HG02938 (cell line): ENCODE results near the gene SCML1.
A peak's percentile ranks its signal among the peaks of the same experiment; 100 is the strongest.

Experiments used
- ATAC-seq: cut with Tn5 transposase; IDR thresholded peaks from one replicate; pipeline ENCODE4 v1.9.1; 2021; ENCODE audit warnings: mild to moderate bottlenecking, moderate library complexity; ENCODE audit not compliant: unreplicated experiment

The SCML1 gene, protein sequence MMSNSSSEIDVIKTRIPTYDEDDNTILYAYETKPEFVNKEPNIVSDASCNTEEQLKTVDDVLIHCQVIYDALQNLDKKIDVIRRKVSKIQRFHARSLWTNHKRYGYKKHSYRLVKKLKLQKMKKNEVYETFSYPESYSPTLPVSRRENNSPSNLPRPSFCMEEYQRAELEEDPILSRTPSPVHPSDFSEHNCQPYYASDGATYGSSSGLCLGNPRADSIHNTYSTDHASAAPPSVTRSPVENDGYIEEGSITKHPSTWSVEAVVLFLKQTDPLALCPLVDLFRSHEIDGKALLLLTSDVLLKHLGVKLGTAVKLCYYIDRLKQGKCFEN

DNA sequence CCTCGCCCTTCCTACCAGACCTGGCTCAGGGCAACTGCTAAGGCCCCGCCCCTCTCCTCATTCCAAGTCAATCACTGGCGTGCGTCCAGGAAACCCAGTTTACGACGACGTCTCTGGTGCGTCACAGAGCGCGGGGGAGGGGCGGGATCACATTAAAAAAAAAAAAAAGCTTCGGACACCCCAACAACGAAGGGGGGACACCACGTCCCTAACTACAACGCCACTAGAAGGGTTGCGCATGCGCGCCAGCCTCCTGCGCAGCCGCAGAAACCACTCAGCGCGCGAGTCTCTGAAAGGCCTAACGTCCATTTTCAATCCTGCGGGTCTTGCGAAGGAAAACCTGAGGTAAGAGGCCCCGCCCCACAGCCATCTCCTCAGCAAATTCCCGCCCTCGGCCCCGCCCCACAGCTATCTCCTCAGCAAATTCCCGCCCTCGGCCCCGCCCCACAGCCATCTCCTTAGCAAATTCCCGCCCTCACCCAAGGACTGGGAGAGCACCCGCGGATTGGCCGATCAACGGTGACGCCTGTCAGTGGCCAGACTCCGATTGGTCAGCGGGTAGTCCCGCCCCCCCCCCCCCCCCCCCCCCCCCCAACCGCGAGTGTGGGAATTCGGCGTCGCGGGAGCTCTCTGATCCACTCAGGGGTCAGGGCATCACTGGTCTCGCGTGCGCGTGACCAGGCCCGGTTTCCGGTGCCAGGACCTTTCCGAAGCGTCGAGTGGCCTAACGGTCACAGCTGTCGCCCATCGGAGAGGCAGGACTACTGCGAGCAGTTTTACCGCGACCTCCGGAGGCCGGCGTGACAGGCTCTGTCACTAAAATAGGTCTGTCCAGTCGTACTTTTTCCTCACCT lies at the start of gene SCML1:
TSS of gene SCML1 (plus strand) at position 638 of the 854 bp plus-strand sequence. CDS start 6,694 bp downstream, outside the sequence.
- ATAC-seq: peak; percentile 64

DNA sequence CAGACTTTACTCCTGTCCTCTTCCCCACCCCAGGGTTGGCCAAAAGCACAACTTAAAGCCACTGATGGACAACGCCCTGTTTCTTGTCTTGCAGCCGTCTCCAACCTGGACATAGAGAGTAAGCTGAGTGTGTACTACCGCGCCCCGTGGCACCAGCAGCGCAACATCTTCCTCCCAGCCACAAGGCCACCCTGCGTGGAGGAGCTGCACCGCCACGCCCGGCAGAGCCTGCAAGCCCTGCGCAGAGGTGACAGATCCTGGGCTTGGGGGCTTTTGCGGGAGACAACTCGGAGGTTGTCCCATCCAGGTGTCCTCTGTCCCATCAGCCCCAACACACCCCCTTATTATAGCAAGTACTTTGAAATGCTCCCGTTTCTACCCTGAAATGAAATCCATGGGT lies 49.6 kb upstream of the SCML1 start:
- no peak for ATAC-seq

GRCh38 chrX:17689971-17690409 lies 47.3 kb upstream of the SCML1 start:
- ATAC-seq: no peak

DNA sequence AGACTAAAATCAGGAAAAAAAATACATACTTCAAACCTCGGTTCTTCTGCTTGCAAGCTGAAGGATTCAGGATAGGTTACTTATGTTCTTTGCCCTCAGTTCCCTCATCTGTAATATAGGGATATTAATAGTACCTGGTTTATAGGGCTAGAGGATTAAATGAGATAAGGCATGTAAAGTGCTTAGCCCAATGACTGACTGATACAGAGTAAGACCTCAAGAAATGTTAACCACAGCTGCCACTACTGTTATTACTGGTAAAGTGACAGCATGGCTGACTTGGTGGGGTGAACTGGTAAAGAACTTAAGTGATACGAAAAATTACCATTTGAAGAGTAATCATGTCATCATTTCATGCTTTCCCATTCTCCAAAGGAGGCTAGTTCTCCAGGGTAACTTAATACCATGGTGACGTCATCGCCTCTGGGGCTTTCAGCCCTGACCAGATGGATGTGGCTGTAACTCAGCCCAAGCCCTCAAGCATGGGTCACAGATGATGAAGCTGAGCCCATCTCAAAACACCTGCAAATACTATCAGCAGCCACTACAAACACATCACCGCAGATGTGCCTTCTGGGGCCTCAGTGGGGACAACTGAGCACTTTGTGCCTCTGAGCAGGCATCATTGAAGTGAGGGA lies 44.5 kb upstream of the SCML1 start:
- peak; percentile 44 for ATAC-seq

DNA sequence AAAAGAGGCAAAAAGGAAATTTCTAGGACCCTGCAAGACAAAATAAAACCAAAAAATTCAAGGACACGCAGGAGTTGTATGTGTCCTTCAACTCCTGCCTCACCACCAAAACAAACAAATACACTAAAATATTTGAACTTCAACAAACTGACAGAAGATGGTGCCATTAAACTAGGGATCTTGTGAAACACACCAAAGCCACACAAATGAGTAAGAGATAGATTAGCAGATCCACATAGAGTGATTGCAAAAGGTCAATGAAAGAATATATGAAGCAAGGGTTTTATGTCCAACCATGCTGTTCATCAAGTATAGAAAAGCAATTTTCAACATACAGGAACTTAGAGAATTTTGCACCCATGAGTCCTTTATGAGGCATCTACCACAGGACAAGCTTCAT lies 40.1 kb upstream of the SCML1 start:
- no peak for ATAC-seq

DNA sequence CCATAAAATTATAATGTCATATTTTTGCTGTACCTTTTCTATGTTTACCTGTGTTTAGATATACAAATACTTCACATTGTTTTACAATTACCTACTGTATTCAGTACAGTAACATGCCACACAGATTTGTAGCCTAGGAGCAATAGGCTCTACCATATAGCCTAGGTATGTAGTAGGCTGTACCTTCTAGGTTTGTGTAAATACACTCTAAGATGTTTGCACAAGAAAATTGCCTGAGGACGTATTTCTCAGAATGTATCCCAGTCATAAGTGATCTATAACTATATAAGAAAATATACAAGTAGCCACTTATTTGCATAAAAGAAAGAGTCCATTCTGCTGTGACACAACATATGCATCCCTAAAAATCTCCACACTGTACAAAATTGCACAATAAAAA lies 36.3 kb upstream of the SCML1 start:
- no peak for ATAC-seq

DNA sequence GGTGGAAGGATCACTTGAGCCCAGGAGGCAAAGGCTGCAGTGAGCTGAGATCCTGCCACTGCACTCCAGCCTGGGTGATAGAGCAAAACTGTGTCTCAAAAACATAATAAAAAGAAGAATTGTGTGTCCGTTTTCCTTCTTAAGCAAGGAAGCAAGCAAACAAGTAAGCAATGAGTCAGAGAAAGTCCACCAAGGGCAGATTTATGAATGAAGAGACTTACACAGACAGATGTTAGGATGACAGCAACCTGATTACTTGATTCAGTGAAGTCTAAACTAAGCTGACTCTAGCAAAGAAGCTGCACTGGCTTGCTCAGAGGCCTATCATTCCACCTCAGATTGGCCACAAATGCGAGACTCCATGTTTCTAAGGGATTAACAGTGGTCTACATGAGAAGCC lies 34.1 kb upstream of the SCML1 start:
- no peak for ATAC-seq

GRCh38 chrX:17705211-17705610 lies 32.1 kb upstream of the SCML1 start:
- ATAC-seq: no peak

- no peak for ATAC-seq
Observed at GRCh38 chrX:17706676-17707075, 30.6 kb upstream of the SCML1 start.

DNA sequence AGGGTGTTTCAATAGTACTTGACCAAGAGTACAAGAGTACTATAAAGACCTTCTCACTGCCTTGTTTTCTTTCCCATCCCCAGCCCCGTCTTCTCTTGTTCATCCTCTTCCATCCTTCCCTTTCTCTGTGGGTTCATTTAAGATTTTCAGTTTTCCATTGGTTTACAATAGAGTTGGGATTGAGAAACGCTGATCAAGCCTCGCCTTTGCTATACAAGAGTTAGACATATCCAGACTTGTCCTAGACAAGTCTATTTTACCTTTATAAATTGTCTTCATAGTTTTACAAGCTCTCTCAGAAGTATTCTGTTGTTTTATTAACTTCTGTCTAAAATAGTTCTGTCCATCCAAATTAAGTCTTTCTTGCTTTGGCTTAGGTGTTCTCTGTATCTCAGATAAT lies 29.6 kb upstream of the SCML1 start:
- ATAC-seq: no peak

DNA sequence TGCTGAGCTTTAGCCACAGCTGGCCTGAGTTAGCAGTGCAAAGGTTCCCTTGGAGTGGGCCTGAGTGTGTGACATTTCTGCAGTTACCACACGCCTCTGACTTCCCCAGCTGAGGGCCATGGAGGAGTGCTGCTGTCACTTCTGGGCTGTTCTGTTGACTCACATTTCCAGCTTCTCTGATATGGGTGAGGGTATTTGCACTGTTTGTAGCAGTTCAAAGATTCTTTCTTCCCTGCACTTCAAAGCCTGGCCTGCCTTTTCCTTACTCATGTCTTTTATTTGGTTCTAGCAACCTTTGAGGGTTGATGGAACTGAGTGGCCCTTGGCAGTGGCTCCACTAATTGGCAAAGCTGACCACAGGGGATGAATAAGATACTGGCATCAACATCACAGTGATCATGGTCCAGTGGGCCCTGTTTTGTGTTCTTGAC lies 26.4 kb upstream of the SCML1 start:
- ATAC-seq: no peak

DNA sequence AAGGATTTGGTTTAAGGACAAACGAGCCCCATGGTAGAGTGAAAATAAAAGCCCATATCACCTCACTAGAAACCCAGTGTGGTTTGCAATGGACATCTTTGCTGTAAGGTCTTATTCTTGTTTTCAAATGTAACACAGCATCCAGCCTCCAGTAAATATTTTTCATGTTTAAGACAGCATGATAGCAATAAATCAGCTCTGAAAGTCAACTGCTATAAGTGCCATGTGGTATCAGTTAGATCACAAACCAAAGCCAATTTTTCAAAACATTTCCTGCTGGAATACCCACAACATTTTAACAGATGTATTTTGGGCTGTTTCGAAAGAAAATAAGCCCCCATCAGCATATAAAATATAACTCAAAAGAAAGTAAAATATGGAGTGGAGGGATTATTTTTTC lies 24.0 kb upstream of the SCML1 start:
- no peak for ATAC-seq

- ATAC-seq: no peak
Observed at GRCh38 chrX:17718649-17719165, 18.6 kb upstream of the SCML1 start.

DNA sequence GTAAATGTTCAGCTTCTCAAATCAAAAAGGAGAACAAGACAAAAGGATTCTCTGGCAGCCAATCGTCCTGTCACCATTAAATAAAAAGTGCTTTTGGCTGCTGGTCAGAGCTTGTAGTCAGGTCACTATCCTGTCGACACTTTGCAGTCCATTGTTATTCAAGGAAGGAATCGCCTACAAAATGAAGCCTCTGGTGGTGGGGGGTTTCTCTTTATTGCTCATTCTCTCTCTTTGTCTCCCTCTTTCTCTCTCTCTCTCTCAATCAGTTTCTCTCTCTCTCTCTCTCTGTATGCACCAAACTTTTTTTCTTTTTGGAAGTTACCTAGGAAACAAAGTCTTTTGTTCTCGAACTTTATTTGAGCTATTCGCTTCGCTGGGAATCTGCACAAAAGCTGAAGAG lies 17.6 kb upstream of the SCML1 start:
- no peak for ATAC-seq

- ATAC-seq: no peak
Observed at GRCh38 chrX:17721715-17722114, 15.6 kb upstream of the SCML1 start.

GRCh38 chrX:17725181-17725580 lies 12.1 kb upstream of the SCML1 start:
- ATAC-seq: no peak

- no peak for ATAC-seq
Observed at GRCh38 chrX:17732138-17732783, 5.0 kb upstream of the SCML1 start.

DNA sequence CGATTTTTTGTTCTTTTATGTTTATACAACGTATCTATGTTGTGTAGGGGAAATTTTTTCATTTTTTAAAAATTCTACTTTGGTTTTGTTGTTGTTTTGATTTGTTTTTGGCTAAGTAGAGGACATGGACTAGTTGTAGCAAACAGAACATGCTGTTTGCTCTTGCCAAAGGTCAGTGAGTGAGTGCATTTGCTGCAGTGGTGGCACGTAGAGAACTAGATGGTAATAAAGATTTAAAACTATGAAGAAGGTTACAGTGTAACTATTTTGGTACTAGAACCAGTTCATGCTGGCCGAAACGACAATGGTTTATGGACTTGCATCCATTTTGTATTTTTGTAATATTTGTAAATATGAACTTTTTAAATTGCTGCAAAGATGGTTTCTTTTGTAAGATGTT lies 1.9 kb upstream of the SCML1 start:
- ATAC-seq: no peak

DNA sequence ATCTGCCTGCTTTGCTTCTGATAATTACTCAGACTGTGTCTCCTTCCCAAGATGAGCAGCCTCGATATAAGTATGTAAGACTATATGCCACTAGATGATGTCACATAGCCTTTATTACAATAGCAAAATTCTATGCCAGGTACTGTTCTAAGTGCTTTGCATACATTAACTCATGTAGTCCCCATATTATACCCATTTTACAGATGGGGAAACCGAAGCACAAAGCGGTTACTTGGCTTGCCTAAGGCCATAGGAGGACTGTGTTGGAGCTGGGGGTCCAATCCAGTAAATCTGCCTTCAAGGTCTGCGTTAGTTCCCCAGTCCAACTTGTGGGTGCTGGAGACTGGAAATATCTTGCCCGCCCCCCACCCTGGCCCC lies 826 bp upstream of the SCML1 start:
- ATAC-seq: no peak

DNA sequence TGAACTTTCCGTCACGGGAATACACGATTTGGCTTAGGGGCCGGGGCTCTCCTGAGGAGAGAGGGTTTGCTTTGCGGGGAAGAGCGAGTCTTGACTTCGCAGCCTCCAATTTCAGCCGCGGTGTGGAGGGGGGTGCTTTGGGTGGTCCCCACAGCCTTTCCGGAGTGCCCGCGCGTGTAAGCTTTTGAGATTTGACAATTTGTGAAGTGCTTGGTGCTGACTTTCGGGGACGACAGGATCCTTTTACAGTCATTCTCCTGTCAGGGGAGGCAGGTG lies 355 bp downstream of the SCML1 start:
- no peak for ATAC-seq

- no peak for ATAC-seq
Observed at GRCh38 chrX:17737986-17738713, 857 bp downstream of the SCML1 start.
